ENCODE results near the gene TFDP2. TPM values are rescaled to one million over a fixed set of nuclear protein-coding genes. Genes with fewer than 3 reads are reported as not detected.

Gene TFDP2
- total RNA-seq, 2 experiments from 2014 or later, result 27.4 to 27.8 TPM

- no peak for TF ChIP-seq CTCF (IDR thresholded peaks at IDR 0.05)
- Mint-ChIP-seq H3K27ac (peak overlapping the region; percentile 62), H3K4me3 (no peak overlapping the region), H3K36me3 (ENCODE audit: low read depth) (peaks cover 50% of the 10 kb centered on the region), H3K9me3 (peaks cover 4% of the 10 kb centered on the region), H3K27me3 (no peaks in the 10 kb centered on the region), H3K4me1 (ENCODE audit: low read depth) (peaks cover 21% of the 10 kb centered on the region)
- intact Hi-C loops (cut with micrococcal nuclease), result no loop called here
- no peak for DNase-seq
- ChIA-PET POLR2A (interaction anchor here (0.6 kb wide), 1 partner anchor 54 kb away, joined by 3 read pairs; no protein-coding TSS in a partner anchor), CTCF (interaction anchor here (1.3 to 1.6 kb wide), 2 partner anchors 9 to 167 kb away, joined by 4 to 9 read pairs; partner anchors contain the start of gene RNF7)
- ATAC-seq, result peak; percentile 37
These were observed 244.2 kb downstream of the TFDP2 start for GRCh38 chr3:141905129-141905528.

- Mint-ChIP-seq H3K4me3 (no peak overlapping the region), H3K36me3 (ENCODE audit: low read depth) (peaks cover 54% of the 10 kb centered on the region), H3K27me3 (no peaks in the 10 kb centered on the region), H3K9me3 (peaks cover 6% of the 10 kb centered on the region), H3K4me1 (ENCODE audit: low read depth) (peaks cover 21% of the 10 kb centered on the region), H3K27ac (no peak overlapping the region)
- ChIA-PET CTCF (interaction anchor here (0.6 to 1.6 kb wide), 4 partner anchors 8 to 166 kb away, joined by 3 to 9 read pairs (median 4); partner anchors contain the start of gene RNF7), POLR2A (interaction anchor here (0.6 kb wide), 1 partner anchor 416 kb away, joined by 4 read pairs; no protein-coding TSS in a partner anchor)
- intact Hi-C loops (cut with micrococcal nuclease), result no loop called here
- peak; percentile 27 for ATAC-seq
- TF ChIP-seq CTCF (IDR thresholded peaks at IDR 0.05), result no peak
- DNase-seq, result no peak
These were observed 245.1 kb downstream of the TFDP2 start for GRCh38 chr3:141904203-141904602.

- no peak for DNase-seq
- Mint-ChIP-seq H3K27me3 (no peaks in the 10 kb centered on the region), H3K4me1 (ENCODE audit: low read depth) (peaks cover 23% of the 10 kb centered on the region), H3K9me3 (peaks cover 9% of the 10 kb centered on the region), H3K27ac (no peak overlapping the region), H3K36me3 (ENCODE audit: low read depth) (peaks cover 57% of the 10 kb centered on the region), H3K4me3 (no peak overlapping the region)
- no peak for TF ChIP-seq CTCF (IDR thresholded peaks at IDR 0.05)
- intact Hi-C loops (cut with micrococcal nuclease), result no loop called here
- ATAC-seq, result no peak
- CTCF ChIA-PET, result no interaction called here
- POLR2A ChIA-PET, result no interaction called here
These were observed 247.4 kb downstream of the TFDP2 start for GRCh38 chr3:141901914-141902313.

- CTCF ChIA-PET, result interaction anchor here (1.4 to 2.0 kb wide), 2 partner anchors 13 to 20 kb away, joined by 4 to 12 read pairs; no protein-coding TSS in a partner anchor
- no peak for TF ChIP-seq CTCF (IDR thresholded peaks at IDR 0.05)
These were observed 249.0 kb downstream of the TFDP2 start for GRCh38 chr3:141900343-141900742.

GRCh38 chr3:141898908-141899307 is 250.4 kb downstream of the TFDP2 start:
- ChIA-PET CTCF (no interaction called here), POLR2A (no interaction called here)
- Mint-ChIP-seq H3K4me3 (no peak overlapping the region), H3K27me3 (no peaks in the 10 kb centered on the region), H3K4me1 (ENCODE audit: low read depth) (peaks cover 26% of the 10 kb centered on the region), H3K27ac (no peak overlapping the region), H3K36me3 (ENCODE audit: low read depth) (peaks cover 55% of the 10 kb centered on the region), H3K9me3 (peaks cover 9% of the 10 kb centered on the region)
- intact Hi-C loops (cut with micrococcal nuclease), result no loop called here
- no peak for TF ChIP-seq CTCF (IDR thresholded peaks at IDR 0.05)
- ATAC-seq (no peak), DNase-seq (no peak)

More at GRCh38 chr3:141900343-141900742, 249.0 kb downstream of the TFDP2 start:
- Mint-ChIP-seq H3K27me3 (no peaks in the 10 kb centered on the region), H3K4me1 (ENCODE audit: low read depth) (peaks cover 32% of the 10 kb centered on the region), H3K4me3 (no peak overlapping the region), H3K9me3 (peaks cover 9% of the 10 kb centered on the region), H3K27ac (no peak overlapping the region), H3K36me3 (ENCODE audit: low read depth) (peaks cover 61% of the 10 kb centered on the region)
- POLR2A ChIA-PET, result interaction anchor here (0.6 to 1.4 kb wide), 4 partner anchors 13 to 413 kb away, joined by 3 to 4 read pairs (median 4); no protein-coding TSS in a partner anchor
- intact Hi-C loops (cut with micrococcal nuclease), result no loop called here
- ATAC-seq (no peak), DNase-seq (no peak)

All from activated CD8-positive, alpha-beta T cell treated with anti-CD3 and anti-CD28 coated beads for 36 hours (primary cell).